Keratinocyte (primary cell): ENCODE data around the gene SHROOM3. TPM values are rescaled to one million over a fixed set of nuclear protein-coding genes. Genes with fewer than 3 reads are reported as not detected.

Experiments used
- DNase-seq: peaks from one replicate; pipeline ENCODE4 v3.0.0-alpha.2; 2011; ENCODE audit warnings: low read depth, missing footprints, low spot score
- FAIRE-seq: peaks from 2 replicates; lab custom pipeline; 2011; peaks lifted over from hg19 to GRCh38; lab: Jason Lieb, UNC
- H2AFZ ChIP-seq: 2 replicates; pipeline ENCODE4 v1.6.0; 2012; ENCODE audit warnings: low read length, control low read depth, inconsistent platforms; ENCODE audit not compliant: control insufficient read depth
- H3K27ac ChIP-seq: 2 replicates; pipeline ENCODE4 v1.5.1; 2011; ENCODE audit warnings: low read length; ENCODE audit not compliant: control insufficient read depth, insufficient read depth
- H3K27me3 ChIP-seq: 3 replicates; pipeline ENCODE4 v1.6.0; 2011; ENCODE audit warnings: low read length; ENCODE audit not compliant: control insufficient read depth, insufficient read depth; ENCODE audit errors: extremely low read depth
- H3K36me3 ChIP-seq, 2 experiments: 2 replicates in 1 of 2; 3 replicates in 1 of 2; pipeline ENCODE4 v1.5.1; 2011; ENCODE audit warnings: low read length in 2 of 2, mild to moderate bottlenecking in 1 of 2; ENCODE audit not compliant: control insufficient read depth in 2 of 2, insufficient read depth in 2 of 2; ENCODE audit errors: extremely low read depth in 1 of 2
- H3K4me1 ChIP-seq: 3 replicates; pipeline ENCODE4 v1.5.1; 2011; ENCODE audit warnings: low read length; ENCODE audit not compliant: control insufficient read depth, insufficient read depth; ENCODE audit errors: extremely low read depth
- H3K4me2 ChIP-seq: 3 replicates; pipeline ENCODE4 v1.6.0; 2011; ENCODE audit warnings: low read depth, low read length; ENCODE audit not compliant: control insufficient read depth, insufficient read depth; ENCODE audit errors: extremely low read depth
- H3K4me3 ChIP-seq, 3 experiments: fragments of 200-600 bp in 1 of 3; sonication (generic) in 1 of 3; 2 replicates in 2 of 3; 3 replicates in 1 of 3; pipeline ENCODE4 v1.5.1; 2011 to 2016; ENCODE audit warnings: low read length in 3 of 3, mild to moderate bottlenecking in 3 of 3, control low read depth in 2 of 3, inconsistent platforms in 1 of 3, low read depth in 1 of 3, mixed read lengths in 1 of 3, mixed run types in 1 of 3, moderate library complexity in 1 of 3; ENCODE audit not compliant: control insufficient read depth in 2 of 3, insufficient read depth in 2 of 3; ENCODE audit errors: extremely low read depth in 1 of 3
- H3K79me2 ChIP-seq: 2 replicates; pipeline ENCODE4 v1.6.0; 2012; ENCODE audit warnings: low read length; ENCODE audit not compliant: control insufficient read depth, insufficient read depth
- H3K9ac ChIP-seq: 3 replicates; pipeline ENCODE4 v1.6.0; 2011; ENCODE audit warnings: low read length; ENCODE audit not compliant: control insufficient read depth, insufficient read depth; ENCODE audit errors: extremely low read depth
- H3K9me1 ChIP-seq: 3 replicates; pipeline ENCODE4 v1.6.0; 2011; ENCODE audit warnings: low read length; ENCODE audit not compliant: control insufficient read depth, insufficient read depth; ENCODE audit errors: extremely low read depth
- H3K9me3 ChIP-seq: 2 replicates; pipeline ENCODE4 v1.5.1; 2012; ENCODE audit warnings: low read depth, low read length; ENCODE audit not compliant: control insufficient read depth
- H4K20me1 ChIP-seq: 3 replicates; pipeline ENCODE4 v1.6.0; 2011; ENCODE audit warnings: low read length; ENCODE audit not compliant: control insufficient read depth, insufficient read depth; ENCODE audit errors: extremely low read depth
- CTCF ChIP-seq, 3 experiments: IDR thresholded peaks in 1 of 3; conservative IDR thresholded peaks in 1 of 3; optimal IDR thresholded peaks in 1 of 3; 2 replicates in 2 of 3; 3 replicates in 1 of 3; pipeline versions ENCODE3 to v1.5.1; 2011; ENCODE audit warnings: low read length in 3 of 3, mild to moderate bottlenecking in 3 of 3, moderate library complexity in 2 of 3, control low read depth in 1 of 3, inconsistent platforms in 1 of 3; ENCODE audit not compliant: insufficient read depth in 2 of 3; ENCODE audit errors: extremely low read depth in 1 of 3
- EZH2 ChIP-seq: IDR thresholded peaks from one replicate; pipeline ENCODE4 v1.6.1; 2012; ENCODE audit warnings: inconsistent platforms, mild to moderate bottlenecking, low read length, moderate library complexity
- dilution Hi-C: fragments of 300-500 bp; cut with MboI; formaldehyde crosslinking; loops from one replicate; pipeline ENCODE4 v1.7.0; 2020; ENCODE audit warnings: low sequenced_read_pairs; ENCODE audit not compliant: extremely low pct_ligation_motif_present
- polyA plus RNA-seq, 5 experiments: library from polyadenylated mRNA; depleted of rRNA in 3 of 5; stranded (reverse) in 3 of 5; stranded (forward) in 1 of 5; unstranded in 1 of 5; fragments of >200 nt; gene quantifications; 1 replicate in 1 of 5; 2 replicates in 3 of 5; 3 replicates in 1 of 5; pipeline versions ENCODE4 v1.2.1 to v1.2.3, GENCODE V29; 2011 to 2012; ENCODE audit warnings: missing spikeins in 2 of 5, low read depth in 1 of 5, low replicate concordance in 1 of 5

The SHROOM3 gene
- polyA plus RNA-seq, 1 donor (not counting 4 experiments of a cell fraction or from before 2014, with no cell fraction given) = 4.9 TPM

GRCh38 chr4:76407440-76408119 is 27.4 kb upstream of the SHROOM3 start:
- DNase-seq = no peak
- H3K27me3 ChIP-seq = peaks cover 7% of the 10 kb centered on the region
- TF ChIP-seq EZH2 = no peak
- TF ChIP-seq CTCF (optimal IDR thresholded peaks at IDR 0.05 in 1 of 3, IDR thresholded peaks at IDR 0.05 in 1 of 3, conservative IDR thresholded peaks at IDR 0.05 in 1 of 3; ENCODE audit: extremely low read depth in 1 of 3, insufficient read depth in 2 of 3, low read length in 3 of 3) = no peak
- H3K4me2 ChIP-seq = no peak overlapping the region
- H3K9me3 ChIP-seq = no peaks in the 10 kb centered on the region
- no peak overlapping the region for H3K27ac ChIP-seq
- no peaks in the 10 kb centered on the region for H4K20me1 ChIP-seq
- no peaks in the 10 kb centered on the region for H3K79me2 ChIP-seq
- H3K9me1 ChIP-seq = no peaks in the 10 kb centered on the region
- H3K4me1 ChIP-seq = no peaks in the 10 kb centered on the region
- dilution Hi-C loops = no loop called here
- no peaks in the 10 kb centered on the region for H3K36me3 ChIP-seq
- H2AFZ ChIP-seq = no peak overlapping the region
- H3K9ac ChIP-seq = no peak overlapping the region
- FAIRE-seq = no peak
- no peak overlapping the region for H3K4me3 ChIP-seq

GRCh38 chr4:76410636-76411035 is 24.4 kb upstream of the SHROOM3 start:
- H3K4me3 ChIP-seq = no peak overlapping the region
- TF ChIP-seq EZH2 (no peak), CTCF (optimal IDR thresholded peaks at IDR 0.05 in 1 of 3, IDR thresholded peaks at IDR 0.05 in 1 of 3, conservative IDR thresholded peaks at IDR 0.05 in 1 of 3; ENCODE audit: extremely low read depth in 1 of 3, insufficient read depth in 2 of 3, low read length in 3 of 3) (no peak)
- no peaks in the 10 kb centered on the region for H3K36me3 ChIP-seq
- H3K4me2 ChIP-seq = no peak overlapping the region
- H3K27me3 ChIP-seq = no peaks in the 10 kb centered on the region
- no peak overlapping the region for H2AFZ ChIP-seq
- FAIRE-seq = no peak
- H3K4me1 ChIP-seq = no peaks in the 10 kb centered on the region
- H3K9me3 ChIP-seq = no peaks in the 10 kb centered on the region
- dilution Hi-C loops = no loop called here
- H3K9me1 ChIP-seq = no peaks in the 10 kb centered on the region
- no peaks in the 10 kb centered on the region for H4K20me1 ChIP-seq
- H3K79me2 ChIP-seq = no peaks in the 10 kb centered on the region
- H3K9ac ChIP-seq = no peak overlapping the region
- H3K27ac ChIP-seq = no peak overlapping the region
- DNase-seq = no peak
